IMR-90 (cell line): Measurements from ENCODE around the gene NKX6-2.

Experiments used
- CEBPB ChIP-seq: IDR thresholded peaks from 2 replicates; pipeline ENCODE4 v1.6.1; 2012; ENCODE audit warnings: low read depth, low read length, improper control_type of control experiment
- CHD1 ChIP-seq: IDR thresholded peaks from 2 replicates; pipeline ENCODE4 v1.6.1; 2012; ENCODE audit warnings: low read depth, low read length, improper control_type of control experiment
- CTCF ChIP-seq: conservative IDR thresholded peaks from 2 replicates; pipeline ENCODE4 v1.5.1; 2012; ENCODE audit warnings: mild to moderate bottlenecking, low read depth, low read length, improper control_type of control experiment
- FOS ChIP-seq: fragments of 150-350 bp; IDR thresholded peaks from 2 replicates; pipeline ENCODE4 v1.6.1; 2016; ENCODE audit warnings: low read depth, low read length
- MAZ ChIP-seq: IDR thresholded peaks from 2 replicates; pipeline ENCODE4 v1.6.1; 2012; ENCODE audit warnings: low read depth, mild to moderate bottlenecking, low read length, improper control_type of control experiment, moderate library complexity, borderline replicate concordance
- MXI1 ChIP-seq: IDR thresholded peaks from 2 replicates; pipeline ENCODE4 v1.6.1; 2012; ENCODE audit warnings: low read depth, mild to moderate bottlenecking, low read length, moderate library complexity, borderline replicate concordance
- POLR2A ChIP-seq: IDR thresholded peaks from 2 replicates; pipeline ENCODE4 v1.6.1; 2012; ENCODE audit warnings: mild to moderate bottlenecking, low read depth, low read length
- RAD21 ChIP-seq: IDR thresholded peaks from 2 replicates; pipeline ENCODE4 v1.6.1; 2012; ENCODE audit warnings: low read length, improper control_type of control experiment
- RCOR1 ChIP-seq: IDR thresholded peaks from 2 replicates; pipeline ENCODE4 v1.6.1; 2012; ENCODE audit warnings: mild to moderate bottlenecking, low read length, improper control_type of control experiment; ENCODE audit not compliant: insufficient replicate concordance
- SMC3 ChIP-seq: fragments of 150-350 bp; IDR thresholded peaks from 2 replicates; pipeline ENCODE4 v1.6.1; 2016; ENCODE audit warnings: low read depth, mild to moderate bottlenecking, antibody characterized with exemption, low read length, moderate library complexity

- TF ChIP-seq CTCF: no peak
- no peak for TF ChIP-seq RAD21
- TF ChIP-seq FOS: no peak
- no peak for TF ChIP-seq MXI1
- TF ChIP-seq POLR2A: no peak
- no peak for TF ChIP-seq RCOR1
- no peak for TF ChIP-seq CEBPB
- TF ChIP-seq SMC3: no peak
- TF ChIP-seq MAZ: no peak
- TF ChIP-seq CHD1: no peak
These were observed 22.7 kb upstream of the NKX6-2 start for GRCh38 chr10:132808383-132809231.
